Left lung (tissue), 10 donors: ENCODE data around the gene OSBP2. TPM values are rescaled to one million over a fixed set of nuclear protein-coding genes. Genes with fewer than 3 reads are reported as not detected.

Experiments
- ATAC-seq: fragments of 200-7000 bp; cut with Tn5 transposase; one replicate; pipeline ENCODE4 v1.9.1; 2020; ENCODE audit warnings: moderate library complexity
- DNase-seq, 4 donors: peaks; one replicate each; pipeline ENCODE4 v3.0.0-alpha.2; 2013 to 2020
- H3K27ac ChIP-seq, 2 donors: fragments of 200-600 bp; sonication (generic) in 1 of 2; one replicate each; pipeline versions ENCODE4 v1.5.0 to v1.8.0; 2020 to 2021
- H3K27me3 ChIP-seq, 2 donors: fragments of 200-600 bp; sonication (generic) in 1 of 2; one replicate each; pipeline versions ENCODE4 v1.5.0 to v1.8.0; 2020 to 2021
- H3K36me3 ChIP-seq, 2 donors: fragments of 200-600 bp; sonication (generic) in 1 of 2; one replicate each; pipeline versions ENCODE4 v1.5.0 to v1.8.0; 2020 to 2021
- H3K4me1 ChIP-seq, 2 donors: fragments of 200-600 bp; one replicate each; pipeline ENCODE4 v1.8.0; 2021
- H3K4me3 ChIP-seq, 2 donors: fragments of 200-600 bp; sonication (generic) in 1 of 2; one replicate each; pipeline versions ENCODE4 v1.5.0 to v1.8.0; 2020 to 2021; ENCODE audit warnings: mild to moderate bottlenecking in 1 of 2
- H3K9me3 ChIP-seq, 2 donors: fragments of 200-600 bp; sonication (generic) in 1 of 2; one replicate each; pipeline versions ENCODE4 v1.5.0 to v1.8.0; 2020 to 2021
- intact Hi-C, 2 donors: fragments of 100-400 bp; cut with DNase I; formaldehyde crosslinking; loops; one replicate each; pipeline versions ENCODE4 v1.11.2 to v1.14.2; 2022
- polyA plus RNA-seq, 6 donors: library from polyadenylated mRNA; unstranded; fragments of 120-200 nt; gene quantifications; one replicate each; pipeline ENCODE4 v1.2.1, GENCODE V29; 2013; ENCODE audit not compliant: insufficient read length in 6 of 6
- total RNA-seq, 2 donors: library from RNA; stranded (reverse); fragmentation: NEBNext Ultra II Directional; extraction: Animal tissue kit (Norgen Biotek cat#: 25700); gene quantifications; one replicate each; pipeline ENCODE4 v1.2.1, GENCODE V29; 2021
- TF ChIP-seq, protein P1 (sequence below), 2 donors: fragments of 200-600 bp; sonication (generic) in 1 of 2; IDR thresholded peaks; one replicate each; pipeline versions ENCODE4 v1.5.0 to v1.8.0; 2021; ENCODE audit warnings: antibody characterized with exemption in 2 of 2
- donor health status: DM: no; HTN: yes; CAD: no.
- donor health status: DM: no; HTN: no; CAD: no.

The OSBP2 gene
- total and polyA plus RNA-seq, 8 donors = 4.0 to 21.0 (median 15.8) TPM

GRCh38 chr22:30778261-30778660 lies 83.6 kb downstream of the OSBP2 start:
- no peaks in the 10 kb centered on the region for H3K9me3 ChIP-seq
- no peaks in the 10 kb centered on the region for H3K4me1 ChIP-seq
- H3K4me3 ChIP-seq = no peak overlapping the region
- intact Hi-C loops = no loop called here
- no peaks in the 10 kb centered on the region for H3K27me3 ChIP-seq
- ATAC-seq = no peak
- TF ChIP-seq, protein P1, sequence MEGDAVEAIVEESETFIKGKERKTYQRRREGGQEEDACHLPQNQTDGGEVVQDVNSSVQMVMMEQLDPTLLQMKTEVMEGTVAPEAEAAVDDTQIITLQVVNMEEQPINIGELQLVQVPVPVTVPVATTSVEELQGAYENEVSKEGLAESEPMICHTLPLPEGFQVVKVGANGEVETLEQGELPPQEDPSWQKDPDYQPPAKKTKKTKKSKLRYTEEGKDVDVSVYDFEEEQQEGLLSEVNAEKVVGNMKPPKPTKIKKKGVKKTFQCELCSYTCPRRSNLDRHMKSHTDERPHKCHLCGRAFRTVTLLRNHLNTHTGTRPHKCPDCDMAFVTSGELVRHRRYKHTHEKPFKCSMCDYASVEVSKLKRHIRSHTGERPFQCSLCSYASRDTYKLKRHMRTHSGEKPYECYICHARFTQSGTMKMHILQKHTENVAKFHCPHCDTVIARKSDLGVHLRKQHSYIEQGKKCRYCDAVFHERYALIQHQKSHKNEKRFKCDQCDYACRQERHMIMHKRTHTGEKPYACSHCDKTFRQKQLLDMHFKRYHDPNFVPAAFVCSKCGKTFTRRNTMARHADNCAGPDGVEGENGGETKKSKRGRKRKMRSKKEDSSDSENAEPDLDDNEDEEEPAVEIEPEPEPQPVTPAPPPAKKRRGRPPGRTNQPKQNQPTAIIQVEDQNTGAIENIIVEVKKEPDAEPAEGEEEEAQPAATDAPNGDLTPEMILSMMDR (IDR thresholded peaks at IDR 0.05) = no peak
- no peak for DNase-seq
- H3K27ac ChIP-seq = no peak overlapping the region
- H3K36me3 ChIP-seq = no peaks in the 10 kb centered on the region

DNA sequence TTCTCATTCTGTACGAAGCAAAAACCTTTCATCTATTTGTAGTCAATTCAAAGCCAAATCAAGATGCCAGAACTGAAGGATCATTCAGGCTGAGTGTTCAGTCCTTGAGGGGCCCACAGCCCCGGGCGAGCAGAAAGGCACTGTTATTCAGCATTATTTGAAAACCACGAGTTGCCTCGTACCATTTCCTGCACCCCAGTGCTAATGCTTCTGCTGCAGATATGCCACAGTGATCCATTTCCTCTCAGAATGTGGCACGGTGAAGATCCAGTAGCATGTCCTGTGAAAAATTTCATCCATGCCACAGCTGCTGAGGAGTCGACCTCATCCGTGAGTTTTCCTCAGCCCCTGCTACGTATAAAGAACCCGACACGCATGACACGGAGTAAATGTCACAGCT lies 85.4 kb downstream of the OSBP2 start:
- no peak overlapping the region for H3K27ac ChIP-seq
- H3K4me3 ChIP-seq = no peak overlapping the region
- DNase-seq (no peak), ATAC-seq (no peak)
- H3K27me3 ChIP-seq = no peaks in the 10 kb centered on the region
- no peaks in the 10 kb centered on the region for H3K36me3 ChIP-seq
- intact Hi-C loops = no loop called here
- H3K9me3 ChIP-seq = no peaks in the 10 kb centered on the region
- TF ChIP-seq, protein P1 (IDR thresholded peaks at IDR 0.05) = no peak
- H3K4me1 ChIP-seq = no peaks in the 10 kb centered on the region

DNA sequence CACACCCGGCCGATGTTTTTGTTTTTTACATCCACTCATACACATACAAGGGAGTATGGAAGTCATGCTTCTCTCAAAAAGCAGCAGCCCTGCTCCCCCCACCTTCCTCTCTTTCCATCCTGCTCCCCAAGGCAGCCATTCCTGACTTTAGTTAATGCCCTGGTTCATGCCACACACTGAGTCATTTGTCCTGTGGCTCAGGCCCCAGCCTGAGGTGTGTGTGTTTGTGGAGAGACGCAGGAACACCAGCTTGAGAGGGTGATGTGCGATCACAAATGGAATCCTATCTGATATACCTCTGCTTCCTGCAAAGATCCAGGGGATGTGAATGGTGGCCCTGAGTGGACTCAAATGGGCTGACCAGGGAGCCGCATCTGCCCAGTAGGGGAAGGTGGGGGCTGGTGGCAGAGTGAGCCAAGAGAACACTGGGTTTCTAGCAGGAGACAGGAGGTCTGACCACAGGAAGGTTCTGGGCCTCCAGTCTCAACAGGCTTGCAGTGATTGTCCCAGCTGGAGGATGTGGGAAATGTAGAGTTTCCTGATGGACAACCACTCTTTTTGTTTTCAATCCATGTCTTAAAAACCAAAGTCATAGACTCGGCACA lies 86.7 kb downstream of the OSBP2 start:
- Histone ChIP-seq H3K36me3 (no peaks in the 10 kb centered on the region), H3K4me1 (no peaks in the 10 kb centered on the region), H3K9me3 (no peaks in the 10 kb centered on the region), H3K27ac (no peak overlapping the region), H3K4me3 (no peak overlapping the region), H3K27me3 (no peaks in the 10 kb centered on the region)
- ATAC-seq (no peak), DNase-seq (no peak)
- intact Hi-C loops = no loop called here
- TF ChIP-seq, protein P1 (IDR thresholded peaks at IDR 0.05) = no peak

DNA sequence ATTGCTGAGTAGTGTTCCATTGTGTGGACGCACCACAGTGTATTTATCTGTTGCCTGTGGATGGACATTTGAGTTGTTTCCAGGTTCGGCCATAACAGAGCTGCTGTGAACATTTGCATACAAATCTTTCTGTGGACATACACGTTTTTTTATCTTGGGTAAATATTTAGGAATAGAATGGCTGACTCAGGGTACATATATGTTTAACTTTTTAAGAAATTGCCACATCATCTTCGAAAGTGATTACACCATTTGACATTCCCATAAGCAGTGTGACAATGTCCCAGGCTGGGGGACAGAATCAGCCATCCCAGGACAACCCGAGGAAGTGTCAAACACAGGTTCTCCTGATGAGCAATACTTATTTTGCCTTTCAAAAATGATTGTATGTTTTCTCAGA lies 87.9 kb downstream of the OSBP2 start:
- ATAC-seq (no peak), DNase-seq (no peak)
- no peaks in the 10 kb centered on the region for H3K9me3 ChIP-seq
- H3K27me3 ChIP-seq = no peaks in the 10 kb centered on the region
- TF ChIP-seq, protein P1 (IDR thresholded peaks at IDR 0.05) = no peak
- H3K4me3 ChIP-seq = no peak overlapping the region
- no peaks in the 10 kb centered on the region for H3K36me3 ChIP-seq
- no peak overlapping the region for H3K27ac ChIP-seq
- intact Hi-C loops = no loop called here
- no peaks in the 10 kb centered on the region for H3K4me1 ChIP-seq

DNA sequence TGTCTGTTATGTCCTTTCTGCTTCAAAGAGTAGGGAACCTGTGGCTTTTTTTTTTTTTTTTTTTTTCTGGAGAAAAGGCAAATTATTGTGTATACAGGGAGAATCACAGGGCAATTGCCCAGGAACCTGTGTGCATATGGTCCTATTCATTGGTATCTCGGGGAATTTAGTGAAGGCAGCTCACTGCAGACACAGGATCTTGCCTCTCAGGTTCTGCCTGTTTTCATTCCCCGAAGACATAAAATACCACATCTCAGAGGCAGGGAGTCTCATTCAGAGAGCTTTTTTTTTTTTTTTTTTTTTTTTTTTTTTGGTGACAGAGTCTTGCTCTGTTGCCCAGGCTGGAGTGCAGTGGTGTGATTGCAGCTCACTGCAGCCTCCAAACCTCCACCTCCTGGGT lies 88.3 kb downstream of the OSBP2 start:
- Histone ChIP-seq H3K36me3 (no peaks in the 10 kb centered on the region), H3K4me3 (no peak overlapping the region), H3K4me1 (no peaks in the 10 kb centered on the region), H3K27ac (no peak overlapping the region), H3K27me3 (no peaks in the 10 kb centered on the region), H3K9me3 (no peaks in the 10 kb centered on the region)
- TF ChIP-seq, protein P1 (IDR thresholded peaks at IDR 0.05) = no peak
- DNase-seq (no peak), ATAC-seq (no peak)
- intact Hi-C loops = no loop called here
